GM06990 (cell line): ENCODE measurements around the gene TNPO3.

ENCODE experiments used
- DNase-seq: peaks from one replicate; pipeline ENCODE4 v3.0.0-alpha.2; 2011; ENCODE audit not compliant: insufficient read length; ENCODE audit errors: extremely low read depth
- H3K27me3 ChIP-seq: replicated peaks from 2 replicates; pipeline ENCODE4 v1.6.0; 2011; ENCODE audit warnings: low read length; ENCODE audit not compliant: control insufficient read depth, insufficient read depth
- H3K36me3 ChIP-seq: 2 replicates; pipeline ENCODE4 v1.5.1; 2011; ENCODE audit warnings: low read length; ENCODE audit not compliant: control insufficient read depth, insufficient read depth
- H3K4me3 ChIP-seq: replicated peaks from 2 replicates; pipeline ENCODE4 v1.5.1; 2011; ENCODE audit warnings: low read depth, mild to moderate bottlenecking, control low read depth, low read length
- TF ChIP-seq, protein P1 (sequence below): IDR thresholded peaks from 2 replicates; pipeline ENCODE4 v1.5.1; 2011; ENCODE audit warnings: low read length, control low read depth, mild to moderate bottlenecking, inconsistent platforms; ENCODE audit not compliant: insufficient read depth, poor library complexity, severe bottlenecking

Gene TNPO3

GRCh38 chr7:128982105-128982504, 72.8 kb downstream of the TNPO3 start:
- TF ChIP-seq, protein P1, sequence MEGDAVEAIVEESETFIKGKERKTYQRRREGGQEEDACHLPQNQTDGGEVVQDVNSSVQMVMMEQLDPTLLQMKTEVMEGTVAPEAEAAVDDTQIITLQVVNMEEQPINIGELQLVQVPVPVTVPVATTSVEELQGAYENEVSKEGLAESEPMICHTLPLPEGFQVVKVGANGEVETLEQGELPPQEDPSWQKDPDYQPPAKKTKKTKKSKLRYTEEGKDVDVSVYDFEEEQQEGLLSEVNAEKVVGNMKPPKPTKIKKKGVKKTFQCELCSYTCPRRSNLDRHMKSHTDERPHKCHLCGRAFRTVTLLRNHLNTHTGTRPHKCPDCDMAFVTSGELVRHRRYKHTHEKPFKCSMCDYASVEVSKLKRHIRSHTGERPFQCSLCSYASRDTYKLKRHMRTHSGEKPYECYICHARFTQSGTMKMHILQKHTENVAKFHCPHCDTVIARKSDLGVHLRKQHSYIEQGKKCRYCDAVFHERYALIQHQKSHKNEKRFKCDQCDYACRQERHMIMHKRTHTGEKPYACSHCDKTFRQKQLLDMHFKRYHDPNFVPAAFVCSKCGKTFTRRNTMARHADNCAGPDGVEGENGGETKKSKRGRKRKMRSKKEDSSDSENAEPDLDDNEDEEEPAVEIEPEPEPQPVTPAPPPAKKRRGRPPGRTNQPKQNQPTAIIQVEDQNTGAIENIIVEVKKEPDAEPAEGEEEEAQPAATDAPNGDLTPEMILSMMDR: no peak
- no peaks in the 10 kb centered on the region for H3K27me3 ChIP-seq
- DNase-seq: no peak
- peaks cover 11% of the 10 kb centered on the region for H3K36me3 ChIP-seq
- H3K4me3 ChIP-seq: no peak overlapping the region

DNA sequence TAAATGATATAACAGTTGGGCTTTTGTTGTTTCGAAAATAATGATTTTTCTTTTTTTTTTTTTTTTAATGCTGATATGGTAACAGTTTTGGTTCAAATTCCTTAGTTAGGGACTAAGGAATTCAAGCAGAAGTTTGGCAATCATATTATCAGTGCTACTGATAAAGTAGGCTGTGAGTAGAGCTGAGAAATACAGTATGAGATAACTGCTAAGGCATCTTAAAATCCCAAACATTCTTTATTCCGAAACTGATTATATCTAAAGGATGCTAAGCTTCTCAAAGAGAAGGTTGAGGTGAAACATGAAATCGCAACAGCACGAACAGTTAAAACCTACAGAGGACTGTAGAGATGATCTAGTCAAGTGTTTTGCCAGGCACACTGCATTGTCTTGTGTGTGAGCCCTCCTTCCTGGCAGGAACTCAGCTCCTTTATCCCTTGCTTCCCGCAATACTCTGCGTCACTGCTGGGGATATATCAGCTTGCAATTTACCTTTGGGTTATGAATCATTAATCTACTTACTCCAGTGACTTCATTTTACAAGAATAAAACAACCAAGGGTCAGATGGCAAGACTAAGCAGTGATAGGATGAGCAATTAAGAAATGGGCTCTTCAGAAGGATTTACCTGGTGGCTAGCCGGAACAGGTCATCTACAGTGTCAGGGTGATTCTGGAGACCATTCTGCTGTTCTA, 80.5 kb downstream of the TNPO3 start:
- Histone ChIP-seq H3K27me3 (no peaks in the 10 kb centered on the region), H3K4me3 (no peak overlapping the region), H3K36me3 (peaks cover 18% of the 10 kb centered on the region)
- no peak for DNase-seq
- TF ChIP-seq, protein P1: no peak

- H3K4me3 ChIP-seq: no peak overlapping the region
- no peaks in the 10 kb centered on the region for H3K27me3 ChIP-seq
- peaks cover 10% of the 10 kb centered on the region for H3K36me3 ChIP-seq
- no peak for DNase-seq
- TF ChIP-seq, protein P1: no peak
Observed at GRCh38 chr7:128968624-128969023, 86.3 kb downstream of the TNPO3 start.

DNA sequence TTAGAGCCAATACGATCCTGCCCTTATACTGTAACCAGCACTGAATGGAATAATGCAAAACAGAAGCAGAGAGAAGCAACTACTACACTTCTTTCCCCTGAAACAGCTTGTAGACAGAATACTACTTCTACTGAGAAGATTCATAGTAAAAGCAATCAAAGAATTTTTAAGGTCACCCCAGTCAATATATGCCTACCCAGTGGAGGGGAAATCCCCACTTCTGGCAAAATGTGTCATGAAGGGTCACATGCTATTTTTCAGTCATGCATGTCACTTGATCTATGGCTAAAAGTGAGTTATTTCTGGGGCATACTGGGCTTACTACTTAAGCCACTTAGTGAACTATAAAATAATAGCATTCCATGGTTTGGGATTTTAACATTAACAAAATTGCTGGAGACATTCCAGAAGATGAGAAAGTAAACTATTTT, 91.6 kb downstream of the TNPO3 start:
- Histone ChIP-seq H3K27me3 (no peaks in the 10 kb centered on the region), H3K36me3 (peaks cover 6% of the 10 kb centered on the region), H3K4me3 (no peak overlapping the region)
- DNase-seq: no peak
- TF ChIP-seq, protein P1: no peak

GRCh38 chr7:128962899-128963298, 92.0 kb downstream of the TNPO3 start:
- peaks cover 6% of the 10 kb centered on the region for H3K36me3 ChIP-seq
- H3K27me3 ChIP-seq: no peaks in the 10 kb centered on the region
- H3K4me3 ChIP-seq: no peak overlapping the region
- TF ChIP-seq, protein P1: no peak
- no peak for DNase-seq
